HG03520 (cell line): Measurements from ENCODE around the gene SRRM3.
"Not testable (repeated sequence)": the region's sequence is repeated elsewhere in the genome, so short reads cannot be mapped to it uniquely, and the experiment has no call there.

ENCODE experiments used
- ATAC-seq: cut with Tn5 transposase; IDR thresholded peaks from one replicate; pipeline ENCODE4 v1.9.1; 2021; ENCODE audit warnings: mild to moderate bottlenecking, moderate library complexity; ENCODE audit not compliant: unreplicated experiment

Gene SRRM3

GRCh38 chr7:76310102-76310957 lies 108.6 kb downstream of the SRRM3 start:
- no peak for ATAC-seq

- not testable (repeated sequence) for ATAC-seq
Measured at GRCh38 chr7:76311838-76312237, 110.1 kb downstream of the SRRM3 start.

- ATAC-seq = peak; percentile 33
Measured at GRCh38 chr7:76314042-76314721, 112.5 kb downstream of the SRRM3 start.

GRCh38 chr7:76314740-76315139 lies 113.0 kb downstream of the SRRM3 start:
- ATAC-seq = not testable (repeated sequence)

- no peak for ATAC-seq
Measured at GRCh38 chr7:76315364-76315763, 113.7 kb downstream of the SRRM3 start.

- no peak for ATAC-seq
Measured at GRCh38 chr7:76316984-76317781, 115.5 kb downstream of the SRRM3 start.

GRCh38 chr7:76317782-76318487 lies 116.2 kb downstream of the SRRM3 start:
- ATAC-seq = peak; percentile 90

GRCh38 chr7:76318488-76319353 lies 117.0 kb downstream of the SRRM3 start:
- ATAC-seq = peak; percentile 45

- ATAC-seq = no peak
Measured at GRCh38 chr7:76325092-76325491, 123.4 kb downstream of the SRRM3 start.

GRCh38 chr7:76325811-76326210 lies 124.1 kb downstream of the SRRM3 start:
- no peak for ATAC-seq

GRCh38 chr7:76326646-76327233 lies 125.0 kb downstream of the SRRM3 start:
- ATAC-seq = no peak

- ATAC-seq = no peak
Measured at GRCh38 chr7:76327610-76328009, 125.9 kb downstream of the SRRM3 start.

- ATAC-seq = no peak
Measured at GRCh38 chr7:76328389-76328788, 126.7 kb downstream of the SRRM3 start.

GRCh38 chr7:76329479-76329878 lies 127.8 kb downstream of the SRRM3 start:
- ATAC-seq = no peak

- ATAC-seq = no peak
Measured at GRCh38 chr7:76330261-76330660, 128.6 kb downstream of the SRRM3 start.

- no peak for ATAC-seq
Measured at GRCh38 chr7:76330673-76331072, 129.0 kb downstream of the SRRM3 start.

GRCh38 chr7:76332078-76332477 lies 130.4 kb downstream of the SRRM3 start:
- ATAC-seq = no peak

- no peak for ATAC-seq
Measured at GRCh38 chr7:76333511-76334101, 131.9 kb downstream of the SRRM3 start.
